Measurements from ENCODE around the gene DAZAP2. TPM values are rescaled to one million over a fixed set of nuclear protein-coding genes. Genes with fewer than 3 reads are reported as not detected.

The DAZAP2 gene
- total and polyA plus RNA-seq, 2 of the 13 experiments (the other 11 are each of a cell fraction or from before 2014, with no cell fraction given): 64.5 to 222 TPM

GRCh38 chr12:51263341-51263740, 24.7 kb downstream of the DAZAP2 start (continued):
- TF ChIP-seq, protein P1, sequence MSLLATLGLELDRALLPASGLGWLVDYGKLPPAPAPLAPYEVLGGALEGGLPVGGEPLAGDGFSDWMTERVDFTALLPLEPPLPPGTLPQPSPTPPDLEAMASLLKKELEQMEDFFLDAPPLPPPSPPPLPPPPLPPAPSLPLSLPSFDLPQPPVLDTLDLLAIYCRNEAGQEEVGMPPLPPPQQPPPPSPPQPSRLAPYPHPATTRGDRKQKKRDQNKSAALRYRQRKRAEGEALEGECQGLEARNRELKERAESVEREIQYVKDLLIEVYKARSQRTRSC (CRISPR knock-in tag; IDR thresholded peaks at IDR 0.05; ENCODE audit: low read depth): no peak
- TF ChIP-seq SIX1 (CRISPR knock-in tag; IDR thresholded peaks at IDR 0.05; ENCODE audit: borderline replicate concordance) (no peak), ZFP36 (IDR thresholded peaks at IDR 0.05; ENCODE audit: borderline replicate concordance, low read depth, low read length, partially characterized antibody) (no peak)

GRCh38 chr12:51264297-51264696, 25.7 kb downstream of the DAZAP2 start:
- no peak for ATAC-seq
- TF ChIP-seq STAG1 (CRISPR knock-in tag; IDR thresholded peaks at IDR 0.05): no peak
- TF ChIP-seq KLF11 (CRISPR knock-in tag; IDR thresholded peaks at IDR 0.05): no peak
- no peak for TF ChIP-seq THAP8 (CRISPR knock-in tag; IDR thresholded peaks at IDR 0.05; ENCODE audit: borderline replicate concordance)
- no peak for TF ChIP-seq ATRX (CRISPR knock-in tag; IDR thresholded peaks at IDR 0.05; ENCODE audit: borderline replicate concordance)
- TF ChIP-seq KLF15 (CRISPR knock-in tag; IDR thresholded peaks at IDR 0.05; ENCODE audit: borderline replicate concordance): no peak
- no peak for TF ChIP-seq ZKSCAN1 (IDR thresholded peaks at IDR 0.05; ENCODE audit: low read length)
- TF ChIP-seq ZNF530 (CRISPR knock-in tag; IDR thresholded peaks at IDR 0.05; ENCODE audit: low read depth): no peak
- TF ChIP-seq, protein P2, sequence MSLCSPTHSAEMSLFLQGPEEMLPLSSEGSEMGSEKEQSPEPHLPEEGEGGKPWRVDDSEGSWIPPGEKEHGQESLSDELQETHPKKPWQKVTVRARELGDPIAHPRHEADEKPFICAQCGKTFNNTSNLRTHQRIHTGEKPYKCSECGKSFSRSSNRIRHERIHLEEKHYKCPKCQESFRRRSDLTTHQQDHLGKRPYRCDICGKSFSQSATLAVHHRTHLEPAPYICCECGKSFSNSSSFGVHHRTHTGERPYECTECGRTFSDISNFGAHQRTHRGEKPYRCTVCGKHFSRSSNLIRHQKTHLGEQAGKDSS (CRISPR knock-in tag; IDR thresholded peaks at IDR 0.05; ENCODE audit: borderline replicate concordance, low read depth): no peak
- no peak for TF ChIP-seq ZNF335 (CRISPR knock-in tag; IDR thresholded peaks at IDR 0.05)
- no peak for TF ChIP-seq NFE2L1 (CRISPR knock-in tag; IDR thresholded peaks at IDR 0.05; ENCODE audit: borderline replicate concordance)
- no peak for TF ChIP-seq ZNF142 (CRISPR knock-in tag; IDR thresholded peaks at IDR 0.05)

More at GRCh38 chr12:51264297-51264696, 25.7 kb downstream of the DAZAP2 start:
- ChIA-PET POLR2A (no interaction called here), CTCF (ENCODE audit: low intra/inter-chr PET ratio, low total read pairs) (no interaction called here)
- no peak overlapping the region for H3K9ac ChIP-seq (ENCODE audit: insufficient read depth, low read depth, low read length)
- no peak overlapping the region for H3K4me3 ChIP-seq (replicated peaks in 1 of 3; ENCODE audit: insufficient read depth in 1 of 3, low read depth in 2 of 3, low read length in 3 of 3)
- H4K20me1 ChIP-seq (ENCODE audit: insufficient read depth, low read length): no peaks in the 10 kb centered on the region
- no peaks in the 10 kb centered on the region; a peak in 1 of 5 replicates for H3K36me3 ChIP-seq (replicated peaks in 1 of 2; ENCODE audit: control insufficient read depth in 1 of 2, insufficient read depth in 2 of 2, low read length in 2 of 2)
- H3K27ac ChIP-seq (ENCODE audit: extremely low read length, insufficient read depth, low read length): no peak overlapping the region
- H3K9me3 ChIP-seq (ENCODE audit: low read length): no peaks in the 10 kb centered on the region
- H3K27me3 ChIP-seq (ENCODE audit: control insufficient read depth in 1 of 2, insufficient read depth in 2 of 2, low read length in 2 of 2): no peaks in the 10 kb centered on the region; a peak in 1 of 5 replicates
- peaks cover 18% of the 10 kb centered on the region for H3K4me1 ChIP-seq (ENCODE audit: insufficient read depth, low read length)
- no TSS peak for BruUV-seq (replicated peaks)
- DNase-seq (ENCODE audit: low spot score): no peak
- no peaks in the 10 kb centered on the region for H3K79me2 ChIP-seq (ENCODE audit: insufficient read depth, low read length)
- H2AFZ ChIP-seq (ENCODE audit: low read length): no peak overlapping the region
- no peak overlapping the region for H3K4me2 ChIP-seq (ENCODE audit: low read depth, low read length)
- 98% methylated on average over 5 of the region's 5 CpGs for WGBS (ENCODE audit: low lambda C conversion rate)
- intact Hi-C loops (cut with micrococcal nuclease; ENCODE audit: unreplicated experiment) (no loop called here), in situ Hi-C loops (cut with HindIII; ENCODE audit: extremely low pct_ligation_motif_present, low pct_unique_long_range_greater_than_20kb) (no loop called here)
- no peak for FAIRE-seq

All from HepG2 (cell line).